PC-3 (cell line): ENCODE data around the gene ATG7. TPM values are rescaled to one million over a fixed set of nuclear protein-coding genes. Genes with fewer than 3 reads are reported as not detected.
A peak's percentile ranks its signal among the peaks of the same experiment; 100 is the strongest.

ENCODE experiments used
- ATAC-seq: fragments of 200-7000 bp; cut with Tn5 transposase; 2 replicates; pipeline ENCODE4 v1.9.1; 2020; ENCODE audit warnings: mild to moderate bottlenecking, moderate library complexity
- BruUV-seq: library from RNA; stranded (reverse); fragments of 400-500 nt; replicated peaks from 2 replicates; lab custom pipeline; 2021; lab: Mats Ljungman, UMichigan
- CTCF ChIA-PET: fragments of 300-600 bp; sonication (Branson Sonifier 250); formaldehyde crosslinking; loops from one replicate; lab custom pipeline; 2022; ENCODE audit warnings: antibody characterized with exemption; lab: Charles Lee
- POLR2A ChIA-PET: fragments of 300-600 bp; sonication (Branson Sonifier 250); formaldehyde crosslinking; loops from one replicate; lab custom pipeline; 2022; ENCODE audit warnings: antibody characterized with exemption; ENCODE audit not compliant: unreplicated experiment; lab: Charles Lee
- DNase-seq: peaks from one replicate; pipeline ENCODE4 v3.0.0-alpha.2; 2015
- H2AFZ ChIP-seq: fragments of 300-600 bp; sonication (generic); 2 replicates; pipeline ENCODE4 v1.6.0; 2016; ENCODE audit warnings: antibody characterized with exemption, low read length
- H3F3A ChIP-seq: fragments of 300-600 bp; sonication (generic); one replicate; pipeline ENCODE4 v1.6.0; 2017; ENCODE audit warnings: antibody characterized with exemption, low read length, control low read depth, mild to moderate bottlenecking; ENCODE audit not compliant: unreplicated experiment
- H3K27ac ChIP-seq: fragments of 300-600 bp; sonication (generic); 2 replicates; pipeline ENCODE4 v1.5.1; 2016; ENCODE audit warnings: mild to moderate bottlenecking, low read length
- H3K27me3 ChIP-seq: fragments of 300-600 bp; sonication (generic); 2 replicates; pipeline ENCODE4 v1.6.1; 2016; ENCODE audit warnings: low read length, mixed read lengths
- H3K36me3 ChIP-seq: fragments of 300-600 bp; sonication (generic); 2 replicates; pipeline ENCODE4 v1.6.1; 2016; ENCODE audit warnings: low read depth, mixed run types, low read length, mixed read lengths
- H3K4me1 ChIP-seq: fragments of 300-600 bp; sonication (generic); 2 replicates; pipeline ENCODE4 v1.5.1; 2016; ENCODE audit warnings: low read length; ENCODE audit not compliant: insufficient read depth
- H3K4me2 ChIP-seq: fragments of 300-600 bp; sonication (generic); 2 replicates; pipeline ENCODE4 v1.6.0; 2016; ENCODE audit warnings: low read length
- H3K4me3 ChIP-seq: fragments of 300-600 bp; sonication (generic); 2 replicates; pipeline ENCODE4 v1.5.1; 2016; ENCODE audit warnings: mild to moderate bottlenecking, low read length, mixed read lengths
- H3K79me2 ChIP-seq: fragments of 300-600 bp; sonication (generic); 2 replicates; pipeline ENCODE4 v1.6.1; 2017; ENCODE audit warnings: low read length, mixed read lengths
- H3K9ac ChIP-seq: fragments of 300-600 bp; sonication (generic); 2 replicates; pipeline ENCODE4 v1.6.0; 2016; ENCODE audit warnings: mild to moderate bottlenecking, low read length
- H3K9me2 ChIP-seq: fragments of 300-600 bp; sonication (generic); replicated peaks from 2 replicates; pipeline ENCODE4 v1.6.1; 2016; ENCODE audit warnings: mixed run types, low read length, mixed read lengths
- H3K9me3 ChIP-seq: fragments of 300-600 bp; sonication (generic); 2 replicates; pipeline ENCODE4 v1.6.1; 2016; ENCODE audit warnings: low read length, mixed read lengths
- H4K20me1 ChIP-seq: fragments of 300-600 bp; sonication (generic); 2 replicates; pipeline ENCODE4 v1.6.1; 2016; ENCODE audit warnings: low read length, mixed read lengths
- EZH2 ChIP-seq: fragments of 300-600 bp; sonication (generic); IDR thresholded peaks from one replicate; pipeline ENCODE4 v1.6.1; 2017; ENCODE audit warnings: antibody characterized with exemption, mild to moderate bottlenecking, low read length; ENCODE audit not compliant: unreplicated experiment
- EZH2phosphoT487 ChIP-seq: fragments of 300-600 bp; sonication (generic); IDR thresholded peaks from 2 replicates; pipeline ENCODE4 v1.6.1; 2018; ENCODE audit warnings: mild to moderate bottlenecking, antibody characterized with exemption, low read length, borderline replicate concordance
- intact Hi-C: fragments of 100-400 bp; cut with micrococcal nuclease; formaldehyde crosslinking; loops from 2 replicates; pipeline ENCODE4 v1.9.0; 2023
- total RNA-seq: library from RNA; depleted of rRNA; stranded (reverse); fragments of >200 nt; gene quantifications from 2 replicates; pipeline ENCODE4 v1.2.3, GENCODE V29; 2014
- TF ChIP-seq, protein P1 (sequence below): fragments of 300-600 bp; sonication (generic); conservative IDR thresholded peaks from 2 replicates; pipeline ENCODE4 v1.5.1; 2017; ENCODE audit warnings: antibody characterized with exemption, low read depth, mild to moderate bottlenecking, low read length

Gene ATG7
- total RNA-seq, 1 experiment from 2014 or later, result 36.5 TPM

DNA sequence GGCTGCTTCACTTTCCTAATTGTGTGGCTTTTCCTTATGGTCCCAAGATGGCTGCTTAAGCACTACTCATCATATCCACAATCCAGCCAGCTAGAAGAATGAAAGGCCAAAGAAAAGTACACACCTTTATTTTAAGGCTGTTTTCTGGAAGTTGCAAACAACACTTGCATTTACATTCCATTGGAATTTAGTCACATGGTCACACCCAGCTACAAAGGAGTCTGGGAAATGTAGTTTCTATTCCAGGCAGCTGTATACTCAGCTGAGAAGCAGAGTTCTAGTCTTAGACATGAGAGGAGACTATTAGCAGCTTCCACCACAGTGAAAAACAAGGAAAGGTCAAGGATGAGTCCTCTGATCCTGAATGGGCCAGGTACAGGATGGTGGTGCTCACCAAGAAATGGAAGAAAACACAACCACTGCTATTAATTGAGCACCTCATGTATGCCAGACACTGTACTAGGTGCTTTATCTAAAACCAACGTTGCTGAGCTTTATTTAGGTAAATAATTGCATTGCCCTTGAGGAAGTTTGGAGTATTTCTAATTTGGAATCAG is 28.0 kb upstream of the ATG7 start:
- ChIA-PET CTCF (no interaction called here), POLR2A (interaction anchor here (1.0 kb wide), 1 partner anchor 45 kb away, joined by 3 read pairs; no protein-coding TSS in a partner anchor)
- peak; percentile 66 for ATAC-seq
- peaks cover under 1% of the 10 kb centered on the region for H3F3A ChIP-seq
- peak; percentile 79 for DNase-seq
- H3K4me2 ChIP-seq, result no peak overlapping the region
- no peaks in the 10 kb centered on the region; the same call in 1 of the 2 replicates for H3K36me3 ChIP-seq
- H3K4me1 ChIP-seq, result peaks cover 30% of the 10 kb centered on the region
- H2AFZ ChIP-seq, result 0 out of 2 replicates have a peak overlapping the region, but pooled peaks have one; percentile 16
- no peaks in the 10 kb centered on the region for H3K9me3 ChIP-seq
- no peaks in the 10 kb centered on the region for H3K9me2 ChIP-seq
- H4K20me1 ChIP-seq, result no peaks in the 10 kb centered on the region
- no peak overlapping the region for H3K4me3 ChIP-seq
- no peak overlapping the region for H3K9ac ChIP-seq
- no peak for TF ChIP-seq EZH2
- no peak for TF ChIP-seq EZH2phosphoT487
- TF ChIP-seq, protein P1, sequence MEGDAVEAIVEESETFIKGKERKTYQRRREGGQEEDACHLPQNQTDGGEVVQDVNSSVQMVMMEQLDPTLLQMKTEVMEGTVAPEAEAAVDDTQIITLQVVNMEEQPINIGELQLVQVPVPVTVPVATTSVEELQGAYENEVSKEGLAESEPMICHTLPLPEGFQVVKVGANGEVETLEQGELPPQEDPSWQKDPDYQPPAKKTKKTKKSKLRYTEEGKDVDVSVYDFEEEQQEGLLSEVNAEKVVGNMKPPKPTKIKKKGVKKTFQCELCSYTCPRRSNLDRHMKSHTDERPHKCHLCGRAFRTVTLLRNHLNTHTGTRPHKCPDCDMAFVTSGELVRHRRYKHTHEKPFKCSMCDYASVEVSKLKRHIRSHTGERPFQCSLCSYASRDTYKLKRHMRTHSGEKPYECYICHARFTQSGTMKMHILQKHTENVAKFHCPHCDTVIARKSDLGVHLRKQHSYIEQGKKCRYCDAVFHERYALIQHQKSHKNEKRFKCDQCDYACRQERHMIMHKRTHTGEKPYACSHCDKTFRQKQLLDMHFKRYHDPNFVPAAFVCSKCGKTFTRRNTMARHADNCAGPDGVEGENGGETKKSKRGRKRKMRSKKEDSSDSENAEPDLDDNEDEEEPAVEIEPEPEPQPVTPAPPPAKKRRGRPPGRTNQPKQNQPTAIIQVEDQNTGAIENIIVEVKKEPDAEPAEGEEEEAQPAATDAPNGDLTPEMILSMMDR, result no peak
- no TSS peak for BruUV-seq
- intact Hi-C loops, result no loop called here
- H3K79me2 ChIP-seq, result peaks cover 9% of the 10 kb centered on the region
- H3K27me3 ChIP-seq, result no peaks in the 10 kb centered on the region
- H3K27ac ChIP-seq, result peak overlapping the region; percentile 1; the same call in 1 of the 2 replicates

DNA sequence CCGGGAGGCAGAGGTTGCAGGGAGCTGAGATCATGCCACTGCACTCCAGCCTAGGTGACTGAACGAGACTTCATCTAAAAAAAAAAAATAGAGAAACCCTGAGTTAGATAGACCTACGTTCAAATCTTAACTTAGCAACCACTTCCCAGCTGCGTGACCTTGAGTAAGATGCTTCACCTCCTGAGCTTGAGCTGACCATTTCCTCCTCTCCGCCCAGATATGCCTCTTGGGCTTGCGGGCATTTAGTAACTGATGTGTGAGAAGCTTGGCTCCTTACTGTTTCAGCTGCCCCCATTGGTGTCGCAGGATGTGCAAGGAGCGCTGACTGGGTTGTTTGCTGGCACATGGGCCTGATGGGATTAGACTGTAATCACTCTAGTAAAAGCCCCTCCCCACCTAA is 26.9 kb upstream of the ATG7 start:
- CTCF ChIA-PET, result interaction anchor here (0.6 kb wide), 1 partner anchor 90 kb away, joined by 3 read pairs; no protein-coding TSS in a partner anchor
- BruUV-seq, result no TSS peak

More for the DNA sequence above, 26.9 kb upstream of the ATG7 start:
- intact Hi-C loops, result no loop called here
- Histone ChIP-seq H3K4me2 (0 out of 2 replicates have a peak overlapping the region, but pooled peaks have one; percentile 20), H3K9me2 (no peaks in the 10 kb centered on the region), H3K36me3 (no peaks in the 10 kb centered on the region), H3F3A (no peaks in the 10 kb centered on the region), H4K20me1 (no peaks in the 10 kb centered on the region), H3K4me3 (no peak overlapping the region), H3K9ac (no peak overlapping the region), H2AFZ (no peak overlapping the region), H3K4me1 (peaks cover 20% of the 10 kb centered on the region), H3K79me2 (no peaks in the 10 kb centered on the region; the same call in 1 of the 2 replicates), H3K27me3 (no peaks in the 10 kb centered on the region), H3K27ac (no peak overlapping the region), H3K9me3 (no peaks in the 10 kb centered on the region)
- no peak for TF ChIP-seq EZH2phosphoT487
- TF ChIP-seq, protein P1, result no peak
- TF ChIP-seq EZH2, result no peak
- no peak for ATAC-seq
- no peak for DNase-seq
- POLR2A ChIA-PET, result interaction anchor here (0.6 kb wide), 2 partner anchors 263 to 1313 kb away, joined by 3 read pairs; no protein-coding TSS in a partner anchor
